NCI-H82 treated with DMSO at 0.1 percent for 48 hours (cell line): ENCODE measurements around the gene MARF1.
"Not testable (repeated sequence)": the region's sequence is repeated elsewhere in the genome, so short reads cannot be mapped to it uniquely, and the experiment has no call there.

Experiments
- DNase-seq: peaks from one replicate; lab custom pipeline; 2025; ENCODE audit not compliant: unreplicated experiment; lab: John Stamatoyannopoulos, UW

The MARF1 gene

GRCh38 chr16:15643048-15643945 lies at the start of gene MARF1:
MARF1 (minus strand) TSS chr16:15643154; CDS start chr16:15639233, 3,921 bp downstream.
- peak; percentile 86 for DNase-seq

GRCh38 chr16:15692508-15692907 lies 49.6 kb upstream of the MARF1 start:
- not testable (repeated sequence) for DNase-seq

- DNase-seq: no peak
Measured at GRCh38 chr16:15691046-15691445, 48.1 kb upstream of the MARF1 start.

GRCh38 chr16:15690296-15690695 lies 47.3 kb upstream of the MARF1 start:
- no peak for DNase-seq

GRCh38 chr16:15689290-15689689 lies 46.3 kb upstream of the MARF1 start:
- no peak for DNase-seq

- no peak for DNase-seq
Measured at GRCh38 chr16:15686287-15686686, 43.3 kb upstream of the MARF1 start.

- DNase-seq: no peak
Measured at GRCh38 chr16:15682105-15682570, 39.2 kb upstream of the MARF1 start.

- no peak for DNase-seq
Measured at GRCh38 chr16:15677447-15677846, 34.5 kb upstream of the MARF1 start.

- DNase-seq: no peak
Measured at GRCh38 chr16:15676506-15676905, 33.6 kb upstream of the MARF1 start.

GRCh38 chr16:15674571-15674970 lies 31.6 kb upstream of the MARF1 start:
- no peak for DNase-seq

- DNase-seq: no peak
Measured at GRCh38 chr16:15672514-15673167, 29.7 kb upstream of the MARF1 start.

- not testable (repeated sequence) for DNase-seq
Measured at GRCh38 chr16:15672127-15672513, 29.2 kb upstream of the MARF1 start.

- no peak for DNase-seq
Measured at GRCh38 chr16:15671530-15672117, 28.7 kb upstream of the MARF1 start.

- no peak for DNase-seq
Measured at GRCh38 chr16:15667091-15667742, 24.3 kb upstream of the MARF1 start.

GRCh38 chr16:15665107-15665506 lies 22.2 kb upstream of the MARF1 start:
- no peak for DNase-seq

- no peak for DNase-seq
Measured at GRCh38 chr16:15660203-15660601, 17.2 kb upstream of the MARF1 start.

GRCh38 chr16:15658556-15658955 lies 15.6 kb upstream of the MARF1 start:
- no peak for DNase-seq

GRCh38 chr16:15658149-15658548 lies 15.2 kb upstream of the MARF1 start:
- no peak for DNase-seq

GRCh38 chr16:15655561-15655960 lies 12.6 kb upstream of the MARF1 start:
- not testable (repeated sequence) for DNase-seq

GRCh38 chr16:15654591-15654990 lies 11.6 kb upstream of the MARF1 start:
- DNase-seq: no peak

- no peak for DNase-seq
Measured at GRCh38 chr16:15653227-15653626, 10.3 kb upstream of the MARF1 start.
